ENCODE results near the gene SLC15A5.

The SLC15A5 gene

GRCh38 chr12:16277585-16277984 is at the start of gene SLC15A5:
Gene SLC15A5, minus strand, starts transcription at chr12:16277685. Its CDS starts 0 bp downstream, at chr12:16277685.
- no peak for ATAC-seq
- no peak for DNase-seq

- DNase-seq = no peak
Observed at GRCh38 chr12:16325426-16325825, 47.9 kb upstream of the SLC15A5 start.

DNA sequence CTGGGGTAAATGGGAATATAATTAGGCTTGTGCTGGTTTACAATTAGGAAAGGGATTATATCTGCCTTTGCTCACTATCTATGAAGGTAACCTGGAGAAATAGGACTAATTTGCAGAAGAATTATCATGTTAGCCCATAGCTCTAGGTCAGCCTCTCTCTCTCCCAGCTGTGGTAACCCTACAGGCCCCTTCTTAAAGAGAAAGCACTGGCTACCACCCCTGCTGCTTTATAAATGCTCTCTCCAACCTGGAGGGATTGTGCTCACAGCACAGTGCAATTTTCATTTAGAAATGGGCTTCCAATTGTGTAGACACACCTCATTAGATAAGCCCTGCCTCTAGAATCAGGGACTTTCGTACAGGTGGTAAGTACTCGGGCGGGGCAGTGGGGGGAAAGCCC is 47.3 kb upstream of the SLC15A5 start:
- ATAC-seq = no peak

More at GRCh38 chr12:16325426-16325825, 47.9 kb upstream of the SLC15A5 start:
- ATAC-seq = no peak

DNA sequence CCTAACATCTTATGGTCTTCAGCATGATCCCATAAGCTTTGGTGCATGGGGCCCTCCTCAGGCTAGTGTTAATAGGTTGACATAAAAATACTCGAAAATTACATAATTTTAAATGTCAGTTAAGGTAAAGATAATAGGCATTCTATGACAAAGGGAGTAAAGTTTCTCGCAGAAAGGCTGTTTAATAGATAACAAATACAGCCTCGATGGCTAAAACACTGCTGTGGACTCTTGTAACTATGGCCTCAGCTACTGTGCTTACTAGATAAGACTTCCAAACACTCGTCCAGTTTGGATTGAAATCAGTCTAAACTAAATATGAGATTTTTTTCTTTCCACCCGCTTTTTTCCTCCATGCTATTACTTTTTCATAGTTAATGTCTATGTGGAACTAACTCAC is 46.8 kb upstream of the SLC15A5 start:
- no peak for ATAC-seq
- no peak for DNase-seq

More for the DNA sequence above, 47.3 kb upstream of the SLC15A5 start:
- DNase-seq = no peak

- ATAC-seq (no peak), DNase-seq (no peak)
Observed at GRCh38 chr12:16323638-16324037, 46.2 kb upstream of the SLC15A5 start.

- no peak for ATAC-seq
- no peak for DNase-seq
Observed at GRCh38 chr12:16323010-16323409, 45.5 kb upstream of the SLC15A5 start.

- DNase-seq (no peak), ATAC-seq (no peak)
Observed at GRCh38 chr12:16310934-16311333, 33.4 kb upstream of the SLC15A5 start.

- DNase-seq (no peak), ATAC-seq (no peak)
Observed at GRCh38 chr12:16307856-16308475, 30.5 kb upstream of the SLC15A5 start.

DNA sequence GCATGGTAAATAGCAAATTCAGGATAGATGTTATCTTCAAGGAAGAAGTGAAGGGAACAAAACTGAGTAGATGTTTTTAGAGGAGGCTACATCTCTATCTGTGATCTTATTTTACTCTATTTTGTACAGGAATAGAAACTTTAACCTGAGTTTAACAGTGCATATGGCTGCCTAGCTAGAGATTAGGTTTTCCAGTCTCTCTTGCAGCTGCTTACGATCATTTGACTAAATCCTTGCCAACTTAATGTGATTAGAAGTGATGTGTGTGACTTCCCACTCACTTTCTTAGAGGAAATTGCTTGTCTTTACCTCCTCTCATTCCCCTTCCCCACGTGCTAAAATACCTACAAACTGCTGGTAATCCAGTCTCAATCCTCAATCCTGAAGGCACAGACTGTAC is 26.5 kb upstream of the SLC15A5 start:
- no peak for DNase-seq
- no peak for ATAC-seq

DNA sequence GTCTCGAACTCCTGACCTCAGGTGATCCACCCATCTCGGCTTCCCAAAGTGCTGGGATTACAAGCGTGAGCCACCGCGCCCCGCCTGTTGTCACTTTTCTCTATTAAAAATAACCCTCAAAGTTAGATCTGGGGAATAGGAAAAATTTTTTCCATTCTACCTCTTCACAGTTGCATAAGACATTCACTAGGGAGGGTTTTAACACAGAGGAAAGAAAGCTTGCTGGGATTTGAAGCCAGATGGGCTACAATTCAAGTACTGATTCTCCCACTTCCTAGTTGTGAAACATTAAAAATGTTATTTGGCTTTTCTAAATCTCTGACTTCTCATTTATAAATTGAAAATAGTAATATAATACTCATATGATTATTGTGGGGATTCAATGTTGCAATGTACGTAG is 23.3 kb upstream of the SLC15A5 start:
- ATAC-seq = no peak

DNA sequence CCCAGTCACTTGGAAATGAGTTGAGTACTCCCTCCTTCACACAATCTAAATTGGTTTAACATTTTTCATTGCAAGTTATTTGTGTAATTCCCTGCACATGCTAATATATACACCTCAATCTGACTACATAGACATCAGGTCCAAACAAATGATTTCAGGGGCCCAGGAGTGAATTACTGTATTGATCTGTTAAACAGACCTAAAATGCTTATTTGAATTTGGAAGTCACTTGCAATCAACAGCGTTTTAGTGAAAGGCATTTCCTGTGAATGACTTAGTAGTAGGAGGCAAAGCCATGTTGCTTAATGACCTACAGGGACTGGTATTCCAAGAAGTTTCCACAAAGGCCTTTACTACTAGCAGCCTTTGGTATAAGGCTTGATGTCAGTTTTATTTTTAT is 22.6 kb upstream of the SLC15A5 start:
- DNase-seq = no peak

More for the DNA sequence above, 23.3 kb upstream of the SLC15A5 start:
- no peak for DNase-seq

DNA sequence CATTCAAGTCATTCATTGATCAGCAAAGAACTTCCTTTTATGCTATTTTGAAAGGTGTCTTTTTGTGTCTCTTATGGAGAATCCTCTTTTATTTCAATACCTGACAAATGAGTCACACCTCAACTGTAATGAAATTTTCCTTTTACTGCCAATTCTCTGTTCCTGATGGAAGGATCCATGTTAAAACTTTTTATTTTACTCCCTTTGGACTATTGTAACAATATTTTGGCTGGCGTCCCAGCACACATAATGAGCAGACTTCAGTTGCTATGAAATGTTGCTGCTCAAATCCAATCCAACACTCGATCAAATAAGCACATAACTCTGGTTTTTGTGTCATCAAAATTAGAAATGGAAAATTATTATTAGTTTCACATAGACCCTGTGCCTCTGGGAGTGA is 21.9 kb upstream of the SLC15A5 start:
- no peak for ATAC-seq

More for the DNA sequence above, 22.6 kb upstream of the SLC15A5 start:
- ATAC-seq = no peak

GRCh38 chr12:16297521-16297920 is 20.0 kb upstream of the SLC15A5 start:
- ATAC-seq = no peak
- no peak for DNase-seq

More for the DNA sequence above, 21.9 kb upstream of the SLC15A5 start:
- no peak for DNase-seq

- DNase-seq = no peak
- ATAC-seq = no peak
Observed at GRCh38 chr12:16294376-16294956, 17.0 kb upstream of the SLC15A5 start.

DNA sequence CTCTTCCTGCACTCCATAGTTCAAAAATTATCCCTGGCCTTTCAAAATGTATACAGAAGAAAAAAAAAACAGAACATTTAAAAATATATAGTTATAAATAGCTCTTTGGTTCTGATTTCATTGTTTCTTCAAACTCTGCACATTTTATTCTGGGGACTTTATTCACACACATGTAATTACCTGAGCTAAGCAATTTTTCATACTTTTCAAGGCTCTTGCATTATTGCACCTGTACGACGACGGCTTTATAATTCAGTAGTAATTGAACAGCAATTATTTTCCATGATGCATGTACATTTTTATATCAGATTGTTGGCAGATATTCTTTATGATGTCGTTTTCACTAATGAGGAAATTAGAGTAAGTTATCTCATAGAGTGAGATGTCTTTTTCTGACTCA is 13.5 kb upstream of the SLC15A5 start:
- ATAC-seq (no peak), DNase-seq (no peak)

- DNase-seq = no peak
- ATAC-seq = no peak
Observed at GRCh38 chr12:16285586-16285985, 8.1 kb upstream of the SLC15A5 start.

- DNase-seq (no peak), ATAC-seq (no peak)
Observed at GRCh38 chr12:16282978-16283377, 5.5 kb upstream of the SLC15A5 start.

DNA sequence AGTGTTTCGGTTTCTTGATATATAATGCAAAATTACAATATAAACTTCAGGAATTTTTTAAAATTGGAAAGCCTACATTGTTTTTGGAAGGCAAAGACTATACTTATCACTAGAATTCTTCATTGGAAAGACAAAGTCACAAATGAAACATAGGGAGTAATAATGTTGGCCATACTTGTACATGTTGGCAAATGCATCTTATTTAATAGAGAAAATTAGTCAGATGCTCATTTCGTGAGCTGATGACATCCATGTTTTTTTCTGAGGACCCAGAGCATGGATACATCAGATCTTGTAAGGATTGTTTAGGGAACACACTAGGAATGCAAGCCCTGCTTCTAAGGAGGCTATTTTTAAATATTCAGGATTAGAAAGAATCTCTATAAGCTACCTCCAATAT is 4.6 kb upstream of the SLC15A5 start:
- ATAC-seq = no peak

DNA sequence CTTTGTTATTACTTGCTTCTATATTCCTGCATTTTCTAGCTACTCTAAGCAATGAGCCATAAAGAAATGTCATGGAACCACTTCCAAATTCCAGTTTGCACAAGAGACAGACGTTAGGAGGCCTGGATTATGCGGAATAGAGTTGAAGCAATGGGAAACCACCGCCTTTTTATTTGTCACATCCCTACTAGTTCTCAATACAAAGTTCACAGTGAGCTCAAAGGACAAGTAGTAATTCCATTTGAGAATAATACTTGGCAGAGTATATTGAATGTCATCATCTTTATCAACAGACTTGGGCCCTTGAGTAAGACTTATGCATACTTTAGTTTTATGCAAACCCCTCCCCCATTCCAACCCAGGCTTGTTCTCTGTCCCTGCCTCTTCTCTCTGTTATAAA is 3.7 kb upstream of the SLC15A5 start:
- no peak for ATAC-seq
- DNase-seq = no peak

More for the DNA sequence above, 4.6 kb upstream of the SLC15A5 start:
- no peak for DNase-seq

DNA sequence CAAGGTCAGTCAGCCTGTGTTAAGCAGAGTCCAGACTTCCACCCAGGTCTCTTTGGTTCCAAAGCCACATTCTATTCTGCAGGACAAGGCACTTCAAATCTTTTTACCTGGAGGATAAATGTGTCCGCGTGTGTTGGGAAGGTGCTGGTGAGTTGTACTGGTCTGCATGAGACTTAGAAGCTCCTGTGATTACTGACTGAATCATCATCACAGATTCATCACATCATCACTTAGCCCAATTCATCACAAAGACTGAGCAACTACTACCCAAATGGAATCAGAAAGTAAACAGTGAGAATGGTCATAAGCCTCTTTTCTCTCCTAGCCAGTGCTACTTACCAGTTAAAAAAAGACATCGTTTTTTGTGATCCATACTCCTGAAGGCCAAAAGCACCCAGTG is 5.3 kb downstream of the SLC15A5 start:
- no peak for DNase-seq

GRCh38 chr12:16271062-16271461 is 6.4 kb downstream of the SLC15A5 start:
- ATAC-seq = no peak
- no peak for DNase-seq

More for the DNA sequence above, 5.3 kb downstream of the SLC15A5 start:
- no peak for ATAC-seq

- ATAC-seq (no peak), DNase-seq (no peak)
Observed at GRCh38 chr12:16269946-16270345, 7.5 kb downstream of the SLC15A5 start.

DNA sequence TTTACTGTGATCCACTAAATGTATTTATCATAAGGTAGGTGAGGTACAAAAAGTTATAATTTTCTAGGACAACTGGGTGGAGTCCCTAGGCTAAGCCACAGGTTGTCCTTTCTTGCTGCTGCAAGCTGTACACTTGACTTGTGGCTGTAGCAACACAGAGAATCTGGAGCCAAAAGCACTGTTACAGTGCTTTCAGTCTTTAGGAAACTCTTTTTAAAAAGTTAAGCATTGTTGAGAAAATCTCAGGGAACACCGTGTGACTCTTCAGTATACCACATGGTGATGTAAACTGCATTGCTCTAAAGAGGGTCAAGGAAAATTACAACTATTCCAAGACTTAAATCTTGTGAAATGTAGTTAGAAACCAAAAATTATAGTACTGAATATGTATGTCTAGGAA is 11.4 kb downstream of the SLC15A5 start:
- DNase-seq = no peak
- ATAC-seq = no peak

DNA sequence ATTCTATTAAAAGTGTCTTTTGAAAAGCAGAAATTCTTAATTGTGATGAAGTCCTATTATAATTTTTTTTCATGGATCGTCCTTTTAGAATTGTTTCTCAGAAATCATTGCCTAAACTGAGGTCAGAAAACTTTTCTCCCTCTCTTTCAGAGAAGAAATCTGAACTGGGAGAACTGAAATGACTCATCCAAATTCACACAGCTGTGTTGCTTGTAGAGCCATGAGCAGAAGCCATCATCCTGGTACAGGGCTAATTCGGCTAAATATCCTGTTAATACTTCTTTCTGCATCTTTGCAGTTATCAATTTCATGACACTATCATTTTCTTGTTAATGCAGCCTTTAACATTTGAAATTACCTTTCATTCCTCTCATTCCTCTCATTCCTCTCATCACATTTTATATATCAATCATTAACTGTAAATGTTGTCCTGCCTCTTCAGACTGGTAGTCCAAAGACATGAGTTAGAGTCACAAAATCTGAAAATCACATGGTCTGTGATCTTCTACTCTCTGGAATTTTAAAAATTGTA is 15.5 kb downstream of the SLC15A5 start:
- ATAC-seq (no peak), DNase-seq (no peak)
